SH-SY5Y (cell line): ENCODE results near the gene ANKRD13D.

Experiments used
- GATA2 ChIP-seq: IDR thresholded peaks from 2 replicates; pipeline ENCODE4 v1.6.1; 2011; ENCODE audit warnings: mild to moderate bottlenecking, low read depth, low read length
- GATA3 ChIP-seq: IDR thresholded peaks from 2 replicates; pipeline ENCODE4 v1.6.1; 2011; ENCODE audit warnings: low read depth, mild to moderate bottlenecking, low read length, moderate library complexity

- TF ChIP-seq GATA3 (no peak), GATA2 (no peak)
Observed at GRCh38 chr11:67288198-67288451, 978 bp upstream of the ANKRD13D start.
